HG02759 (cell line): ENCODE results near the gene LYRM1.
A peak's percentile ranks its signal among the peaks of the same experiment; 100 is the strongest.

Source experiments
- ATAC-seq: cut with Tn5 transposase; IDR thresholded peaks from one replicate; pipeline ENCODE4 v1.9.1; 2021; ENCODE audit warnings: mild to moderate bottlenecking, moderate library complexity; ENCODE audit not compliant: unreplicated experiment

LYRM1 gene

DNA sequence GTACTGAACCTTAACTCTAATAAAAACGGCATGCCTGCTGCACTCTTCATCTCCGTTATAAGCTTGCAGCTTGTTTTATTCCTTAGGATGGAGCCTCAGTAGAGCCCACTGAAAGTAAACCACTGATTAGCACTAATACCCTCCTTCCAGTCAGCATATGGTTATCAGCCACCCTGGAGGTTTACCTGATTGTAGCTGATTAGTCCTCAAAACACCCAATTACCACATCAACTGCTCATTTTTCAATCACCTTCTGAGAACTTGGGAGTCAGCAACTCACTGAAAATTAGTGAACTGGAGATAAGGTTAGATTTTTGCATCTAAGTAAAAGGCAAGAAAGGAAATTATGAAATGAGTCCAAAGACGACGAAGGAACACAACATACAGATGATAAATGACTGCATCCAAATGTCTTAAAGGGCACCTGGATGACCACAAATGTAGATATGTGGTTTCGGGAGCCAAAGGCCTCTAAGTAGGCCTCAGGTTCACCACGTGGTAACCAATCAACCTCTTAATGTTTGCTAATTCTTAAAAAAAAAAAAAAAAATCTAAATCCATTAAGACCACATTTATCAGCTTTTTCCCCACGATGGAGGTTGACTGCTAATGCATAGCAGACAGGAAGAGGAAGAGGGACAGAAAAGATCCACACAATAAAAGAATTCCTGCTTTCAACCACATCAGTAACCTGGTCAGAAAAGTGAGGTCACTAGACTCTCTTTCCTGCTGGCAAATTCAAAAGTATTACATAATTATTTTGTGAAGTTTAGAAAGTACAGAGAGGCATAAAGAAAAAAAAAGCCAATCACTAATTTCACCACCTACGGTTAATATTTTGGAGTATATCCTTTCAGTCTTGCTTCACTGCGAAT is 28.4 kb upstream of the LYRM1 start:
- no peak for ATAC-seq

DNA sequence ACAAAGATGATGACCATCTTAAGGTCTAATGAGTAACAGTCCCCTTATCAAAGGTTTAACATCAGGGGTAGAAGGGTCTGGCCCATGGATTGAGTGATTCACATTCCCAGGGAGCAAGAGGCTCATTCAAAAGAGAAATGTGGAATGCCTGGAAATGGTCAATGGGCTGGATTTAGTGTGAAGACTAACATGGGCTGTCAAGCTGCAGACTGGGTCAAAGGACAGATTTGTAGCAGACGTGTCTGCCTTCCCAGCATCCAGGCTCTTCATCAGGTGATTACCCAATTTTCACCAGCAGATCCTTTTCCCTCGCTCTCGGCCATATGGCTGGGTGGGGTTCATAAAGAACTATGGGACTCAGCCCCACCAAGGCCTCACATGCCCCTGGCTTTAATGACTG is 27.2 kb upstream of the LYRM1 start:
- no peak for ATAC-seq

DNA sequence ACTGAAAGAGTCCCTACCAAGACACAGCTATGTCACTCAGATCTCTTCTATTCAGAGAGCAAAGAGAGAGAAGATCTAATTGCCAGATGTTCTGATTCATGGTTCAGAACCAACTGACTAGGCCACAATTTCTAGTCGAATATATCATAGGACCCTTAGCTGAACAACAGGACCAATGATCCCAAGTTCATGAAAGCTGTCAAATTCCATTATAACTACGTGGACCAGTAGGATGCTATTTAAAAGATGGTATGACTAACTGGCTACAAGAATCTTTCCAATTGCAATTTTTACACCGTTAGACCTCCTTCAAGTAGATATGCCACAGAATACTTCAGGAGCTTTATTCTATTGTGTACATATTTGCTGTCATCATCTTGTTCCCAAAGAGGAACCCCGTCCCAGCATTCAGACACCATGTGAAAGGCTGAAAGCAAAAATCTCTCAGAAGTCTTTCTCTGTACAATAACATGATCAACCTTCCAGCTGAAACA is 26.4 kb upstream of the LYRM1 start:
- no peak for ATAC-seq

DNA sequence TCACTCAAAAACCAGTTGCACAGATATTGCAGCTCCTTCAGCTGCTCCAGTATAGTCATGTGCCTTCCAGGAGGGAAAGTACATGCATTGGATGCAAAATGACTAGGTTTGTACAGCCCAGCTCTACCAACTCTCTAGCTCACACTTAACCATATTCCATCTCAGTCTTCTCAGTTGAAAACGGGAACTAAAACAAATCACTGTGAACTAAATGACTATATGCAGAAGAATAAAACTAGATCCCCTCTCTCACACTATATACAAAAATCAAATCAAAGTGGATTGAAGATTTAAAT is 25.3 kb upstream of the LYRM1 start:
- no peak for ATAC-seq

DNA sequence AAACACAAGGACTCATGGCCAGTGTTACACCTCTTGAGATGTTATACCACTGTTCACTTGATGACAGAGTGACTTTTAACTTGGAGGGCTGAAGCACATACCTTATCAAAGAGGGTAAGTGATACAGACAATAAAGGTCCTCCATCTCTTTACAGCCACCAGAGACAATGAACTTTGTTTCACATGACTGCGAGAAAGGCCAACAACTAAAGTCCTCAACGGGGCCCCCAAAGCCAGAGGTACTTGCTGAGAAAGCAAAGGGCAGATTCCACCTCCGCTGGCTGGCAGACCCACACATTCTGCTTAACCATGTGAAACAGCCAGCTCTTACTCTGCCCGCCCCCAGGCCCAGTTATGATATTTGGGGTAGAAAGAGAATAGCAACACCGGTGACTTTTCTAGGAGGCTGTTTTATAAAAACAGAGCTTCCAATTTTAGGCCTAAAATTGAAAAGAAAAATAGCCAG is 21.9 kb upstream of the LYRM1 start:
- ATAC-seq = no peak

DNA sequence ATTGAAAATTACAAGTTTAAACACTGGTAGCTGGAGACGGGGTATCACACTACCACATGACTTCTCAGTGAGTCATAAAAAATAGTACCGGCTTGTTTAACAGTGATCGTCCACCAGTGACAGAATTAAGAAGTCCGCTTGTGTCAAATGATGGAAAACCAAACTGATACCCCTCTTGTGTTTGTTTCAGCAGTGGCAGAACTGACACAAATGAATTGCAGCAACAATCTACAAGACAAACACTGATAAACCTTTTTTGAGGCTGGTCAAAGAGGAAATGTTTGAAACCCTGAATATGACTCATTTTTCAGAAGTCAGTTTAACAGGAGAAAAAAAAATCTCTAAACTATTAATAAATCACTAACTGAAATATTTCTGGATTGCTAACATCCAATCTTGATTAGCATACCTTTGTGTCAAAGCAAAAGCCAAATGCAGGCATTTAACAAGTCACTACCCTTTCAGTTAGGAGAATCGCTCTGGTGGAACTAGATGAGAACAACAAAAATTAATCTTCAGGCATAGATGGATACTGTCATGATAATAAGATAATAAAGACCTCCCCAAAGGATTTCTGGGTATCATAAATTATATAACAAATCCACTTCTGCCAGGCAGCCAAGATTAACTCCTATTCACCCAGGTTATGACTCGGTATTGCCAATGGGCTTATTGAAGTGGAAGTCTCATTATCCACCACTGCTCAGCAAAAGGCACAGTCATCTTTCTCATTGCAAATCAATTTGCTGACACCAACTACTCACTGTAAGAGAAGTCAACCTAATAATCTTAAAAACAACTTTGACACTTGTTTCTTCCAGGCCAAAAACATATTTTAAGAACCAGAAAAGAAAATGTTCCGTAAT is 21.2 kb upstream of the LYRM1 start:
- peak; percentile 36 for ATAC-seq

DNA sequence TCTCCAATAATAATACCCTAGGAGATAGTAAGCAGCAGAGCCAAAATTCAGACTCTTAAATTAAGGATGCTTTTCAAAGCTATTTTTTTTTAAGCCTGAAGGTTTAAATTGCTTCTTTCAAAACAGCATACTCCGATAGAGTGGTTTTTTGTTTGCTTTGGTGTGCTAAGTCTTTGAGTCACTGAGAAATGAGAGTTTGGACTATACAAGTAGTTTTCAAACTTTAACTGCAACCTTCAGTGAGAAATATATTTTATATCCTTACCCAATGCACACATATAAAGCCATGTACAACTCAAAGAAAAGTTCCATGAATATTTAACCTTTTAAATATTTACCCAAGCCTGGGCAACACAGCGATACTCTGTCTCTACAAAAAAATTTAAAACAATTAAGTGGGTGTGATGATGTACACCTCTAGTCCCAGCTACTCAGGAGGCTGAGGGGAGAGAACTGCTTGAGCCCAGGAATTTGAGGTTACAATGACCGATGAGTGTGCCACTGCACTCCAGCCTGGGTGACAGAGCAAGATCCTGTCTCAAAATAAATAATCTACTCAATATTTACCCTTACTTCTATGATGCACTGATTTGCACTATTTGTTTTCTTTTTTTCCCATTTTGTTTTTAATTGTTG is 19.6 kb upstream of the LYRM1 start:
- no peak for ATAC-seq

DNA sequence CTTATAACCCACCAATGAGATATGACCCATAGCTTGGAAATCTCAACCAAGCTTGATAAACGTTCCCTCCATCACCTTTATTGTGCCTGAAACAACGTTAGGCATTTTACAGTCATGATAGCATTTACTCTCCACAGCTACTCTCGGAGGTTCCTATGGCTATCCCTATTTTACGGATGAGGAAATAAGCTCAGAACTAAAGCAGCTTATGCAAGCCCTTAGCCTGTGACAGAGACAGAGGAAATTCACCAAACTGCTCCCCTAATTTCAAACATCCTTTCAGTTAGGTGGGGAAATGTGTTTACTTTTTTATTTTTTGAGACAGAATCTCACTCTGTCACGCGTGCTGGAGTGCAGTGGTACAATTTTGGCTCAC is 19.1 kb upstream of the LYRM1 start:
- no peak for ATAC-seq

DNA sequence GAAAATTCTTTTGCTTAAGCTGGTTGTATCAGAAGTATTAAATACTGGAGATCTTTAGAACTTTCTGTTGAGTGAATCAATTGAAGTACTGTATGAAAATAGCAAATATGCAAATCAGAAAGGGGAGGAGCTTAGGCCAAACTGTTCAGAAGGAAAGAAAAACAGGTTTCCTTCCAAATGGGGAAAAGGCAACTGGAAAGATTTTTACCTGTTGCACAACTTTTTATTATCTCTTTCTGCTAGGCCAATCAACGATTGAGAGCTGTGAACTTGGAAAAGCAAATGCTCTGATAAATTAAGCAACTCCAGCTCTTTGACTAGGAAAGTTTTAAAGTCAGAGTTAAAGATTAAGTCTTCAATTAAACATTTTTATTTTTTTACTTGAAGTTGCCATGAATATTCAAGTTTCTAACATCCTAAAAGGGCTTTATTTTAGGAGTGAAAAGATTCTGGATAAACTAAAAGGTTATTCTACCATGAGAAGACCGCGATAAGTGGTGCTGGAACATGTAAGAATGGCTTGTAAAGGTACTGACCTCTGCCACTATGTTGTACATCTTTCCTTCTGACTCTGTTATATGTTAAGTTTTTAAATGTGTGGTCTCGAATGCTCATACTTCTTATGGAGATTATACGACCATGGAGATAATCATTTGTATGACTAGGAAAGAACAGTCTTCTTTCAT is 16.9 kb upstream of the LYRM1 start:
- ATAC-seq = no peak

DNA sequence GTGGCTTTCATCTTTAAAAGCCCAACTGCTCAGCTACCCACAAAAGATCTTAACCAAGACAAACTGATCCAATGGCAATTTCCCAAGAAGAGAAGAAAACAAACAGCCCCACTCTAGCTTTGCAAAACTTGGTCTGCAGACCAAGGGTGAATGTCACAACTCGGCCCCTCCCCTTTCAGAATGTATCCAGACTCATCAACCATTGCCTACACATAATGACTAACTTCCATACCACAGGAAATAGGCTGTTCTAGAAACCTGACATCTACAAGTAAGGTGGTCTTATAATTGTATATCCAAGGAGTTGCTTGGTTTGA is 16.4 kb upstream of the LYRM1 start:
- ATAC-seq = no peak

DNA sequence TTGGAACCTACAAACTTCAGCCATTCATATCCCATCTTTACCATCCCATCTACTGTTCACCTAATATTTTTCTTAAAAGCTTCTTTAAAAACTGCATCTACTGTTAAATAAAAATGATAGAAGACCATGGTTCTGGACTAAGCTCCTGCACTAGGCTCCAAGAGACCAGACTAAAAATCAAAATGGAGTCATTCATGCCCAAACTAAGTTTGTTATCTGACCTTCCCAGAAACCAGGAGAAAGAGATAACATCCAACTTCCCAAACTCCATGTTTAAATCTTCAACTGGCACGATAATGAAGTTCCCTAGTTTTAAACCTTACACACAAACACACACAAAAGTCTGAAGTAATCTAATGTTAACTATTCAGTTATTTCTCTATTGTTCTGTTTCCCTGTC is 14.3 kb upstream of the LYRM1 start:
- ATAC-seq = no peak

DNA sequence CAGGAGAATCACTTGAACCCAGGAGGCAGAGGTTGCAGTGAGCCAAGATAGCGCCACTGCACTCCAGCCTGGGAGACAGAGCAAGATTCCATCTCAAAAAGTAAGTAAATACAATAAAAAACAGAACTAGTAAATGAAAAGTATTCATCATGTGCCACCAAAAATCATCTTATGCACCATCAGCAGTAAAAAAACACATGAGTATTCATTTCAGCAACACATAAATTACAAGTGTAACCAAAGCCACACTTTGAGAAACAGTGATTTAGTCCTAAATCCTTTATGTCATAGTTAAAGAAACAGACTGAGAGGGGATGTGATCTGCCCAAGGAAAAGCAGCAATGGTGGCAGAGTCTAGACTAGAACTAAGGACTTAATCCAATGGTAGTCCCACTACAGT is 13.4 kb upstream of the LYRM1 start:
- no peak for ATAC-seq

DNA sequence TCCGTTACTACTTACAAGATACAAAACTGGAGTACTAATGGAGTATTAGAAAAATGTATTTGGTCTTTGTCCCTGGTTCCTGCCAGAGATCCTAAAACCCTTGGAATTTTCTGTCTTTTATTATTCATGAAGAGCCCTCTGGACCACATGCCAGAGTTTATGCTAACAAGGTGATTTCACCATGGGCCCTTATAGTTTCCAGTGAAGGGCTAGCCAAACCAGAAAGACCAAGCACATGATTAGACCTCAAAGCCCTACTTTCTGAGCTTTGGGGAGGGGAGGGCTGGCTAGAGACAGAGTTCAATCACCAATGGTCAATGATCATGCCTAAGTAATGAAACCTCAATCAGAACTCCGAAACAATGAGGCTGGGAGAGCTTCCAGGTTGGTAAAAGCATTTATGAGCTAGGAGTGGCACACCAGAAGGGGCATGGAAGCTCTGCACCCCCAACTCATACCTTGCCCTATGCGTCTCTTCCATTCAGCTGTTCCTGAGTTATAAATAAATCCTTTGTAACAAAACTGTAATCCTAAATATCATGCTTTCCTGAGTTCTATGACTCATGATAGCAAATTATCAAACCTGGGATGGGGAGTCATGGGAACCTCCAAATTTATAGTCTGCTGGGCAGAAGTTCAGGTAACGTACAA is 10.8 kb upstream of the LYRM1 start:
- ATAC-seq = no peak

DNA sequence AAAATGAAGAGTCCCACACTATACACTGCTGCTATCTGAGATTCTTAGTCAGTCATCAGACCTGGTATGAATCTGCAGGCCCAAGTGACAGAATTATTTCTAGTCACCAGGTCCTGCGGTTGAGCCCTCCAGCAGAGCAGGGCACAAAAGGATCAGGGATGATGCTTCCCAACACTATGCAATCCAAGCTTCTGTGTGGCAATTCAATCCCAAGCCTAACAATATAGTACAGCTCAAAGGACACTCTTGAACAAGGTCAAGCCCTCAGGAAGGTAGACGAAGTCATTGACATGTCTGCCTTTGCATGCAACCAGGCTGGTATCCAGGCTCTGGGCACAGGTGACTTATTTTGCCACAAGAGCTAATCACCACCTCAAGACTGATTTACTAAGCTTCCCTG is 6.2 kb upstream of the LYRM1 start:
- ATAC-seq = no peak

DNA sequence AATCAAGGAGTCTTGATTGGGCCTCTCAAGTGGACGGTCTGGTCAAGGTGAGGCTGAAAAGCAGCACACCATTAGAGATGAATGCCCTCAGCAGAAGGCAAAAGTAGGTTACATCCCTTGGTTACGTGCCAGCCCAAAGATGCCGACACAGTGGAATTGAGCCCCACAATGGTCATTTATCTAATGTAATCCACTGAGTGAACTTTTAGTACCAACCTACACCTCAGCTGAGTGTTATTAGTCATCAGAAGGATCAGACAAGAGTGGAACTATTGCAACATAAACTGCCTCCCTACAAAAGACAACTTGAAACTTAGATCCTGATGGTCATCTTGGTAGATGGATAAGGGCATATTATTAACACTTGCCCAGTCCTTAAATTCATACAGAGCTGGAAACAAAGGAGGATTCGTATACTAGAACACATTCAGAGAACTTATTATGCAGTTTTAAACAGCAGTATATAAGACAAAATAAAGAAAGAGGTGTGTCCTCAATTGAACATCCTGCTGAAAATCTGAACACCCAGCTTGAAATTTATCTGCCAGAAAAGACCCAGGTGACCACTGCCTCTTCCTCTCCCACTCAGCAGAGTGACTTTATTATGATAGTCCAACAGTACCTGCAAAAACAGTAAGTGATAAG is 3.2 kb upstream of the LYRM1 start:
- ATAC-seq = no peak

DNA sequence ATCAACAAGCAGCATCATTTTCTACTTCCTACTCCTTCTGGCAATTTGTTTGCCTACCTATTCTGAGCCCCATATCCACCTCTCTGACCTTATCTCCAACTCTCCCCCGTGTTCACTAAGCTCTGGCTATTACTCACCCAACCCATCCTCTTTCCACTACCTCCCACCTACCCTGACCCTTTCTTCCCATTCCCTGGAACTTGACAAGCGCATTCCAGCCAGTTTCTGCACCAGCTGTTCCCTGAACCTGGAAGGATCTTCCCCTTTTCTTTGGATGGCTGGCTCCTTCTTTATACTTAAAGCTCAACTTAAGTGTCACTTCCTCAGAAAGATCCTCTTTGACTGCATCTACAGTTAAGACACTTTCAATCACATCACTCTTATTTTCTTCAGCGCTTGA is 2.6 kb upstream of the LYRM1 start:
- ATAC-seq = no peak

DNA sequence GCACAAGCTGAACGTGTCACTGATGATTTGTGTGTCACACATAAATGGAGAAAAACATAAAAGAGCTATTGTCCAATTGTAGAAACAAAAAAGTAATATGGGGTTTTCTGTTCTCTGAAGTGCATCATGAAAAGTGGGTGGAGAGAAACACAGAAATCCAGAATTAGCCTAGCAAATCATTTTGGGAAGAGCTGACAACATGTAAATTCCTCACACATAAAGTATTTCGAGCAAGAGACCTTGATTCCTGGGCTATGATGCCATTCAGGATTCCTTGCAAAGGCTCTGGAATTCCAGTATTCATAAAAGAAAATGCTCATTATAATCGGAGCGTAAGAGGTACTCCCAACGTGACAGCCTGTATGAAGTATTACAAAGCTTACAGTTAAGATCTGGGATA is 1.5 kb upstream of the LYRM1 start:
- no peak for ATAC-seq

DNA sequence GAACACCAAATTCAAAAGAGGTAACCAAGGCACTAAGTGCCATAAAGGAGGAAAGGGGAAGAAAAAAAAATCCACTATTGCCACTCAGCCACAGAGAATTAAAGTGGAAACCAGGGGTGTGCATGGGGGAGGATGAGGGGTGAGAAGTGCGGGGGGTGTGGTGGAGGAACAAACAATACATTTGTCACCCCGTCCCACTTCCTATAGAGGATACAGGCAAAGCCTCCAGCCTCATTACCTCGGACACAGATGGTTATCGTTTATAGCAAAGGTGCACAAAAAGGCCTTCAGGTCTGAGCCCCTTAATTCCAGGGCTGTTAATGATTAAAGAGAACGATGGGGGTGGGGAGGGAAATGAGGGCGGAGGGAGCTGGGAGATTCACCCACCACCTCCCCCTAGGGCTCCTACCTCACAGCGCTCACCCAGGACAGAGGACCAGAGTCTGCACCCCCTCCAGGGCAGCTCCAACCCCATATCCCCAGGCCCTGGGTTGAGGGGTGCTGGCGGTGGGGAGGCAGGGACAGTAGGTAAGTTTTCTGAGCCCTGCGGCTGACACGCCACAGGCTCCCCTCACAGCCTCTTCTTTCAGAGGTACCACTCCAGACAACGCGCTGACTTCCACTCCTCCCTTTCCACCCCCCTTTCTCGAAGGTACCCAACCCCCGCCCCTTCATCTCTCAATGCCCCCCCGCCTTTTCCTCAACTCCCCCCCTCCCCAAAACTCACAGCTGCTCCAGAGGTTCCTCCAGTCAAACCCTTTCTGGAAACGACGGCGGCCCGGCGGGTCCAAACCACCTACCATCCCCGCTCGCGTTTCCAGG is 883 bp upstream of the LYRM1 start:
- ATAC-seq = no peak

DNA sequence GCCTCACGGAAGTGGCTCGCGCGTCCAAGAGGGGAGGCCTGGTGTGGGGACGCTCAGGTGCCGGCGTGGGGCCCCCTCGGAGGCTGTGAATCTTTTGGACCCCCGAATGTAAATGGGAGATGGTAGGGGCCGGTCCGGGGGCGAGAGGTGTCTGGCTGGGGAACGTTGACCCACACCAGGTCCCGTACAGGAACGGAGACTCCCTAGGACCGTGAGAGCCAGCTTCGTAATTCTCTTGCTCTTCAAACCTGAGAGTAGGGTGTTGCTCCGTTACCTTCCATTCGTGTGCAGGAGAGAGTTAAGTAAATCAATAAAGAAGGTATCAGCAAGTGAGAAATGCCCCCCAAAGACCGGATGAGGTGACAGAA is 481 bp downstream of the LYRM1 start:
- ATAC-seq = no peak
